Panc1 (cell line): ENCODE results near the gene PNKD.

Source experiments
- CTCF ChIP-seq: fragments of 450-650 bp; IDR thresholded peaks from 2 replicates; pipeline ENCODE4 v1.5.1; 2017; ENCODE audit warnings: mild to moderate bottlenecking
- POLR2AphosphoS5 ChIP-seq: IDR thresholded peaks from 2 replicates; pipeline ENCODE4 v1.6.1; 2012; ENCODE audit warnings: mild to moderate bottlenecking, low read depth, low read length, moderate library complexity
- REST ChIP-seq, 2 experiments: IDR thresholded peaks; 2 replicates each; pipeline ENCODE4 v1.6.1; 2011 to 2012; ENCODE audit warnings: low read depth in 2 of 2, control low read depth in 1 of 2, low read length in 1 of 2, mild to moderate bottlenecking in 1 of 2, moderate library complexity in 1 of 2; ENCODE audit not compliant: insufficient read depth in 1 of 2

- no peak for TF ChIP-seq CTCF
- no peak for TF ChIP-seq REST (IDR thresholded peaks at IDR 0.05; ENCODE audit: insufficient read depth in 1 of 2, low read depth in 2 of 2, low read length in 1 of 2)
- TF ChIP-seq POLR2AphosphoS5: no peak
Observed at GRCh38 chr2:218296847-218297246, 26.5 kb downstream of the PNKD start.
